K562 (cell line): ENCODE results near the gene TARS3. TPM values are rescaled to one million over a fixed set of nuclear protein-coding genes. Genes with fewer than 3 reads are reported as not detected.

Source experiments
- ATAC-seq: fragments of 200-7000 bp; cut with Tn5 transposase; 3 replicates; pipeline ENCODE4 v1.9.1; 2020; ENCODE audit warnings: moderate library complexity
- BruUV-seq: library from RNA; stranded (reverse); fragments of 400-500 nt; replicated peaks from 2 replicates; lab custom pipeline; 2021; lab: Mats Ljungman, UMichigan
- CTCF ChIA-PET: fragments of 300-600 bp; formaldehyde crosslinking; extraction: SDS; loops from one replicate; lab custom pipeline; 2021; ENCODE audit warnings: low intra/inter-chr PET ratio; lab: Yijun Ruan, JAX
- POLR2A ChIA-PET: fragments of 300-600, 350-650 bp; sonication (Branson Sonifier 250); formaldehyde crosslinking; extraction: SDS; loops from one replicate; lab custom pipeline; 2021; ENCODE audit warnings: antibody characterized with exemption, inconsistent platforms; lab: Yijun Ruan, JAX
- DNase-seq, 4 experiments: peaks; one replicate each; pipeline versions ENCODE4 v3.0.0 to v3.0.0-alpha.2; 2011 to 2018; ENCODE audit warnings: low spot score in 3 of 4, mixed read lengths in 3 of 4; ENCODE audit errors: extremely low read depth in 1 of 4
- FAIRE-seq: peaks from 2 replicates; lab custom pipeline; 2011; peaks lifted over from hg19 to GRCh38; lab: Jason Lieb, UNC
- H2AFZ ChIP-seq: 2 replicates; pipeline ENCODE4 v1.6.0; 2011; ENCODE audit warnings: low read depth, low read length, control low read depth, inconsistent platforms
- H3K27ac ChIP-seq: fragments of 200-600 bp; 3 replicates; pipeline ENCODE4 v1.8.0; 2011; ENCODE audit warnings: low read depth, mild to moderate bottlenecking, control low read depth, inconsistent platforms, low read length, moderate library complexity, mixed read lengths; ENCODE audit errors: extremely low read depth
- H3K27me3 ChIP-seq, 2 experiments: fragments of 300-600 bp in 1 of 2; 2 replicates in 1 of 2; 3 replicates in 1 of 2; pipeline versions ENCODE4 v1.6.0 to v1.8.0; 2011; ENCODE audit warnings: inconsistent platforms in 2 of 2, low read length in 2 of 2, mild to moderate bottlenecking in 1 of 2, mixed read lengths in 1 of 2, moderate library complexity in 1 of 2; ENCODE audit not compliant: control insufficient read depth in 2 of 2, insufficient read depth in 2 of 2
- H3K36me3 ChIP-seq: fragments of 300-600 bp; 3 replicates; pipeline ENCODE4 v1.8.0; 2011; ENCODE audit warnings: mild to moderate bottlenecking, low read length, inconsistent platforms; ENCODE audit not compliant: control insufficient read depth, insufficient read depth
- H3K4me1 ChIP-seq, 2 experiments: fragments of 200-600 bp in 1 of 2; replicated peaks in 1 of 2; 2 replicates in 1 of 2; 3 replicates in 1 of 2; pipeline versions ENCODE4 v1.5.1 to v1.8.0; 2011; ENCODE audit warnings: inconsistent platforms in 2 of 2, low read length in 2 of 2, mild to moderate bottlenecking in 1 of 2, mixed read lengths in 1 of 2, moderate library complexity in 1 of 2; ENCODE audit not compliant: control insufficient read depth in 2 of 2, insufficient read depth in 2 of 2
- H3K4me2 ChIP-seq: 2 replicates; pipeline ENCODE4 v1.6.1; 2011; ENCODE audit warnings: low read length, control low read depth, inconsistent platforms, mixed read lengths; ENCODE audit not compliant: insufficient read depth
- H3K4me3 ChIP-seq: fragments of 200-600 bp; sonication (generic), shearing (Covaris generic); 2 replicates; pipeline ENCODE4 v1.5.1; 2016; ENCODE audit warnings: control low read depth, inconsistent platforms
- H3K79me2 ChIP-seq: fragments of 200-600 bp; 3 replicates; pipeline ENCODE4 v1.8.0; 2011; ENCODE audit warnings: low read length, inconsistent platforms; ENCODE audit not compliant: control insufficient read depth, insufficient read depth
- H3K9ac ChIP-seq, 2 experiments: 2 replicates each; pipeline versions ENCODE4 v1.6.0 to v1.6.1; 2011; ENCODE audit warnings: low read depth in 2 of 2, low read length in 2 of 2, control low read depth in 1 of 2, inconsistent platforms in 1 of 2, mild to moderate bottlenecking in 1 of 2, mixed read lengths in 1 of 2; ENCODE audit not compliant: insufficient read depth in 1 of 2
- H3K9me1 ChIP-seq: one replicate; pipeline ENCODE4 v1.6.0; 2011; ENCODE audit warnings: inconsistent platforms, mild to moderate bottlenecking, low read length, moderate library complexity; ENCODE audit not compliant: control insufficient read depth, insufficient read depth
- H3K9me3 ChIP-seq: replicated peaks from 2 replicates; pipeline ENCODE4 v1.5.1; 2011; ENCODE audit warnings: low read depth, low read length, inconsistent platforms; ENCODE audit not compliant: control insufficient read depth, insufficient read depth
- H4K20me1 ChIP-seq: replicated peaks from 2 replicates; pipeline ENCODE4 v1.6.1; 2011; ENCODE audit warnings: low read length, inconsistent platforms, mixed read lengths; ENCODE audit not compliant: control insufficient read depth, insufficient read depth
- BRF1 ChIP-seq: IDR thresholded peaks from 3 replicates; pipeline ENCODE4 v1.6.1; 2011; ENCODE audit warnings: borderline replicate concordance, mild to moderate bottlenecking; ENCODE audit not compliant: insufficient read length; ENCODE audit errors: extremely low read depth
- ELF1 ChIP-seq: fragments of 200-800 bp; sonication (Bioruptor generic); IDR thresholded peaks from 2 replicates; pipeline ENCODE4 v1.6.1; 2016; ENCODE audit warnings: missing genetic modification characterization, missing compliant biosample characterization
- HDAC2 ChIP-seq: fragments of 450-650 bp; IDR thresholded peaks from 2 replicates; pipeline ENCODE4 v1.6.1; 2016; ENCODE audit warnings: mild to moderate bottlenecking
- LCOR ChIP-seq: sonication (generic); formaldehyde crosslinking; IDR thresholded peaks from 2 replicates; pipeline ENCODE4 v1.8.0; 2022; ENCODE audit warnings: mild to moderate bottlenecking, missing genetic modification reagents
- POLR2A ChIP-seq: fragments of 450-650 bp; conservative IDR thresholded peaks from 2 replicates; pipeline ENCODE4 v1.6.1; 2016
- RBM22 ChIP-seq: fragments of 200-400 bp; formaldehyde crosslinking; IDR thresholded peaks from 2 replicates; pipeline ENCODE4 v1.6.1; 2018; ENCODE audit warnings: low read length, low read depth; ENCODE audit not compliant: poor library complexity, severe bottlenecking
- ZBTB8A ChIP-seq: fragments of 450-650 bp; IDR thresholded peaks from 2 replicates; pipeline ENCODE4 v1.6.1; 2018; ENCODE audit warnings: mild to moderate bottlenecking, moderate library complexity; ENCODE audit not compliant: partially characterized antibody
- ZNF830 ChIP-seq: fragments of 250-450 bp; sonication (Bioruptor Pico); IDR thresholded peaks from 2 replicates; pipeline ENCODE4 v1.5.0; 2021; ENCODE audit warnings: mild to moderate bottlenecking
- WGBS: fragments of 100-300 bp; shearing (Covaris generic); methylation state at CpG from one replicate; pipeline ENCODE4 v1.1.6; 2016; ENCODE audit warnings: low coverage, mixed read lengths; ENCODE audit not compliant: insufficient coverage; ENCODE audit errors: missing lambda C conversion rate; 5-methylcytosine and 5-hydroxymethylcytosine counted together
- in situ Hi-C: fragments of 300-500 bp; cut with MboI; formaldehyde crosslinking; loops from 4 replicates; pipeline ENCODE4 v1.15.0; 2018; ENCODE audit warnings: inconsistent platforms, mixed read lengths
- intact Hi-C: fragments of 100-400 bp; cut with micrococcal nuclease; formaldehyde crosslinking; loops from 2 replicates; pipeline ENCODE4 v1.14.2; 2022
- polyA plus RNA-seq, 8 experiments: library from polyadenylated mRNA; depleted of rRNA in 4 of 8; stranded (reverse) in 5 of 8; unstranded in 3 of 8; fragments of >200 nt; fragmentation: Nextera tagmentation in 2 of 8; fragmentation: Illumina TruSeq in 1 of 8; extraction: Ambion mirVana in 2 of 8; extraction: Trizol in 1 of 8; gene quantifications; 2 replicates each; pipeline versions ENCODE4 v1.2.1 to v1.2.3, GENCODE V29; 2011 to 2014; ENCODE audit warnings: inconsistent platforms in 1 of 8, missing spikeins in 1 of 8
- total RNA-seq, 7 experiments: library from RNA; depleted of rRNA in 6 of 7; stranded (reverse); fragments of >200 nt in 6 of 7; fragmentation: Illumina TruSeq in 2 of 7; extraction: Trizol in 2 of 7; gene quantifications; 2 replicates each; pipeline versions ENCODE4 v1.2.1 to v1.2.3, GENCODE V29; 2011 to 2021; ENCODE audit warnings: low replicate concordance in 1 of 7
- TF ChIP-seq, protein P1 (sequence below): fragments of 250-450 bp; sonication (Bioruptor Pico); IDR thresholded peaks from 2 replicates; pipeline ENCODE4 v1.8.0; 2021; ENCODE audit warnings: moderate library complexity, mild to moderate bottlenecking, inconsistent platforms

Gene TARS3
- total and polyA plus RNA-seq, 9 of the 15 experiments (the other 6 are each of a cell fraction or from before 2014, with no cell fraction given), result 2.1 to 14.7 (median 9.8) TPM

DNA sequence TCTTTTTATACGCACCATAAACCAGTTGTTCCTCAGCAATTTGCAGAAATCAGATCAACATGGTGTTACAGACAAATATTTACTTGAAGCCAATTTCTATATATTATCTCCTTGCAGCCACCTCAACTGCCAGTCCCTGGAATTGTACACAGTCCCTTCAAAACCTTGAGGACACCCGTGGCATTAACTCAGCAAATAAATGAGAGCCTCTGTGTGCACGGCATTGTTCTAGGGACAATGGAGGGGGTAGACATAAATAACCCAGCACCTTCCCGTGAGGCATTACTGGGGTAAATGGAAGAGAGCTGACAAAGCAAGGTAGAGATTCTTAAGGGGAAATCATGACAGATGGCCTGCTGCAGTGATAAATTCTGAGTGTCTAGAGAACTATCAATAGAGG is 84.6 kb downstream of the TARS3 start:
- H3K4me1 ChIP-seq, result no peaks in the 10 kb centered on the region; a peak in 1 of 5 replicates
- H3K27me3 ChIP-seq, result no peaks in the 10 kb centered on the region
- no peak for TF ChIP-seq RBM22
- no peak for TF ChIP-seq ZBTB8A
- TF ChIP-seq LCOR (CRISPR knock-in tag), result no peak
- TF ChIP-seq ZNF830 (CRISPR knock-in tag), result no peak
- 0 out of 2 replicates have a peak, but pooled peaks have one; percentile 29 for TF ChIP-seq POLR2A
- DNase-seq, result no peak
- H3K79me2 ChIP-seq, result no peaks in the 10 kb centered on the region
- ATAC-seq, result no peak
- POLR2A ChIA-PET, result interaction anchor here (0.7 to 1.9 kb wide), 3 partner anchors 17 to 345 kb away, joined by 3 read pairs; no protein-coding TSS in a partner anchor
- H4K20me1 ChIP-seq, result no peaks in the 10 kb centered on the region
- intact Hi-C loops (loop anchor here (2.0 to 10.0 kb wide), 3 partner anchors 99 to 625 kb away; no protein-coding TSS in a partner anchor), in situ Hi-C loops (no loop called here)
- no peak overlapping the region for H3K27ac ChIP-seq
- no peaks in the 10 kb centered on the region for H3K9me1 ChIP-seq
- no peak overlapping the region for H3K4me3 ChIP-seq
- H2AFZ ChIP-seq, result no peak overlapping the region
- H3K9me3 ChIP-seq, result no peaks in the 10 kb centered on the region
- no peak overlapping the region for H3K4me2 ChIP-seq
- CTCF ChIA-PET, result interaction anchor here (2.4 kb wide), 1 partner anchor 351 kb away, joined by 16 read pairs; no protein-coding TSS in a partner anchor
- 86% methylated on average over 4 of the region's 4 CpGs for WGBS
- no TSS peak for BruUV-seq
- no peak overlapping the region for H3K9ac ChIP-seq
- peaks cover 47% of the 10 kb centered on the region for H3K36me3 ChIP-seq
- no peak for FAIRE-seq

DNA sequence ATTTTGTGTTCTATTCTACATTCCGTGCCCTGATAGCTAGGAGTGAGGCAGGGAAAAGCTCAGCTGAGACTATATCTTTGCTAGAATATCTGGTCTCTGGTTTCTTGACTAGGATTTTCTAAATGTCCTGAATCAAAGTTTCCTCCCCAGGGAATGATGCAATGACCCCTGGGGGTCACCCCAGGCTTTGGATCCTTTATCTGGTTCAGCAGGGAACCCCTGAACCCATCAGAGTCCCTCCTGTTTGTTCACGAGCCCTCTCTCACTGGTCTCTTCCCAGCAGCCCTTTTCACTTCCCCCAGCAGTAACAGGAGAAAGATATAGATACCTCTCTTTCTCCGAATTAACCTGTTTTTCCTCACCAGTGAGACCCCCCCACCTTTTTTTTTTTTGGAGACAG is 86.4 kb downstream of the TARS3 start:
- WGBS, result 57% methylated on average over 3 of the region's 3 CpGs
- Histone ChIP-seq H3K9me3 (no peaks in the 10 kb centered on the region), H3K27ac (no peak overlapping the region), H3K36me3 (peaks cover 32% of the 10 kb centered on the region), H3K79me2 (no peaks in the 10 kb centered on the region), H3K4me2 (no peak overlapping the region), H3K9ac (no peak overlapping the region), H3K27me3 (no peaks in the 10 kb centered on the region), H4K20me1 (no peaks in the 10 kb centered on the region), H3K9me1 (no peaks in the 10 kb centered on the region), H2AFZ (no peak overlapping the region), H3K4me3 (no peak overlapping the region), H3K4me1 (no peaks in the 10 kb centered on the region; a peak in 1 of 5 replicates)
- no peak for ATAC-seq
- intact Hi-C loops, result no loop called here
- ChIA-PET CTCF (interaction anchor here (0.6 kb wide), 1 partner anchor 326 kb away, joined by 4 read pairs; no protein-coding TSS in a partner anchor), POLR2A (interaction anchor here (0.9 to 1.9 kb wide), 2 partner anchors 19 to 109 kb away, joined by 3 read pairs; no protein-coding TSS in a partner anchor)
- DNase-seq, result no peak
- no peak for FAIRE-seq
- in situ Hi-C loops, result no loop called here
- BruUV-seq, result no TSS peak
- TF ChIP-seq POLR2A, result no peak
- no peak for TF ChIP-seq HDAC2
- no peak for TF ChIP-seq ELF1
- TF ChIP-seq, protein P1, sequence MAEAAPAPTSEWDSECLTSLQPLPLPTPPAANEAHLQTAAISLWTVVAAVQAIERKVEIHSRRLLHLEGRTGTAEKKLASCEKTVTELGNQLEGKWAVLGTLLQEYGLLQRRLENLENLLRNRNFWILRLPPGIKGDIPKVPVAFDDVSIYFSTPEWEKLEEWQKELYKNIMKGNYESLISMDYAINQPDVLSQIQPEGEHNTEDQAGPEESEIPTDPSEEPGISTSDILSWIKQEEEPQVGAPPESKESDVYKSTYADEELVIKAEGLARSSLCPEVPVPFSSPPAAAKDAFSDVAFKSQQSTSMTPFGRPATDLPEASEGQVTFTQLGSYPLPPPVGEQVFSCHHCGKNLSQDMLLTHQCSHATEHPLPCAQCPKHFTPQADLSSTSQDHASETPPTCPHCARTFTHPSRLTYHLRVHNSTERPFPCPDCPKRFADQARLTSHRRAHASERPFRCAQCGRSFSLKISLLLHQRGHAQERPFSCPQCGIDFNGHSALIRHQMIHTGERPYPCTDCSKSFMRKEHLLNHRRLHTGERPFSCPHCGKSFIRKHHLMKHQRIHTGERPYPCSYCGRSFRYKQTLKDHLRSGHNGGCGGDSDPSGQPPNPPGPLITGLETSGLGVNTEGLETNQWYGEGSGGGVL (CRISPR knock-in tag), result no peak
- no peak for TF ChIP-seq BRF1
